HS-5 (cell line): ENCODE data around the gene YIF1A.
A peak's percentile ranks its signal among the peaks of the same experiment; 100 is the strongest.
"Not testable (repeated sequence)": the region's sequence is repeated elsewhere in the genome, so short reads cannot be mapped to it uniquely, and the experiment has no call there.

ENCODE experiments used
- DNase-seq: peaks from one replicate; pipeline ENCODE4 v3.0.0-alpha.2; 2012; ENCODE audit warnings: low read depth

YIF1A gene

DNA sequence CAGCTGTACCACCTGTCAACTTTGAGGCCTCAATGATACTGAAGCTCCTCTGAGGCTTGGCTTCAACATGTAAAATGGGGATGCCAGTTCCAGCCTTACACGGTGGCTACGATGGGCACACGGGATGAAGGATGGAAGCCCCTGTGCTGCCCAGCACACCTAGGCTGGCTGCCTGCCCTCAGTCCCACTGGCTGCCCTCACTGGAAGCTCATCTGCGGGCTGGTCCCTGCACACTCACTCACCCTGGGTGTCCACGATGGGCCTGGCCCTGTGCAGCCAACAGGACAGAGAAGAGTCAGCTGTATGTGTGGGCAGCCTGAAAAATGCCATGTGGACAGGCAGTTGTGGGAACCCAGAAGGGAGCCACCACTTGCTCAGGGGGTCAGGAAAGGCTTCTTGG is 2.2 kb downstream of the YIF1A start:
- no peak for DNase-seq

DNA sequence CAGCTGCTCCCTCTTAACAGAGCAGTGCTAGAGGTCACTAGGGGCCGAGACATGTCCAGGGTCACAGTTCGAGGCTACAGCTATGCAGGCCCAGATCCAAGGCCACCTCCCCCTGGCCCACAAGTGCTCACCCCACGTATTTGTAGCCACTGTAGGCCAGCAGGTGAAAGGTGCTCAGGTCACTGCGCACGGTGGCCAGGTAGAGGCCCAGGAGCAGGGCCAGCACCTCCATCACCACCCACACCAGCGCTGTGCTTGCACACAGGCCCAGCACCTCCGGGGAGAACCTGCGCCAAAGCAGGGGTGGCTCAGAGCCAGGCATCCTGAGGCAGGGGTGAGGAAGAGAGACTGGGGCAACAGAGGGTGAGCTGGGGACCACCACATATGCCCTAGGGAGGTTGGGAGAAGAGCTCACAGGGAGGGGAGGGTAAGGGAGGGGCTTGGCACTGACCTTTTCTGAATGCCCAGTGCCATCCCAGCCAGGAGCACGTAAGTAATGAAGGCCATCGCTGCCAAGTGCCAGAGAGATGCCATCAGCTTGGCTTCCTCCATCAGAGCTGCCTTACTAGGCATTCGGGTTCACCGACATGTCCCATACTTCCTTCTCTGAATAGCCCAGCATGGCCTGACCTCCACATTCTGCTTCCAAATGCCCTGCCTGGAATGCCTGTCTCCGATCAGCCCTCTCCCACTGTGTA is 3.5 kb downstream of the YIF1A start:
- no peak for DNase-seq

DNA sequence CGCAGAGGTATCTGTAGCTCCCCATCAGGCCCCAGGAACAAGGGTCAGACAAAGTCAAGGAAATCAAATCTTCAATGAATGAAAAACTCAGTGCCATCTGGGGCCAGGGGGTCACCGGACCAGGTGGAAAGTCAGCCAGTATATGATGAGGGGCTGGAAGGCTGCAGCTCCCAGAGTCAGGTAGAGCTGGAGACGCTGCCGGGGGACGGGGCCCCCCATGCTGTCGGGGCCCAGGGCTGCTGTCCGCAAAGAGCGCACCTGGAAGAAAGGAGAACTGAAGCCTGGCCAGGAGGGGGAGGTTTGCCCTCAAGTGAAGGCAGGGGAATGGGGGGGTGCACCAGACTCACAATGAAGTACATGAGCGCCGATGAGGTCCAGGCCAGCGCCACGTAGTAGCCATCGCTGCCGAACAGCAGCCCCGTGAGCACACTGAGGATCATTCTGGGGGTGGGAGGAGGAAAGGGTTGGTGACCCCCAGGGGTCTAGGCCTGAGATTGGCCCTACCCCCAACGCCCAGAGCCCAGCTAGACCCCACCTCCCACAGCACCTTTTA is 4.3 kb downstream of the YIF1A start:
- no peak for DNase-seq

DNA sequence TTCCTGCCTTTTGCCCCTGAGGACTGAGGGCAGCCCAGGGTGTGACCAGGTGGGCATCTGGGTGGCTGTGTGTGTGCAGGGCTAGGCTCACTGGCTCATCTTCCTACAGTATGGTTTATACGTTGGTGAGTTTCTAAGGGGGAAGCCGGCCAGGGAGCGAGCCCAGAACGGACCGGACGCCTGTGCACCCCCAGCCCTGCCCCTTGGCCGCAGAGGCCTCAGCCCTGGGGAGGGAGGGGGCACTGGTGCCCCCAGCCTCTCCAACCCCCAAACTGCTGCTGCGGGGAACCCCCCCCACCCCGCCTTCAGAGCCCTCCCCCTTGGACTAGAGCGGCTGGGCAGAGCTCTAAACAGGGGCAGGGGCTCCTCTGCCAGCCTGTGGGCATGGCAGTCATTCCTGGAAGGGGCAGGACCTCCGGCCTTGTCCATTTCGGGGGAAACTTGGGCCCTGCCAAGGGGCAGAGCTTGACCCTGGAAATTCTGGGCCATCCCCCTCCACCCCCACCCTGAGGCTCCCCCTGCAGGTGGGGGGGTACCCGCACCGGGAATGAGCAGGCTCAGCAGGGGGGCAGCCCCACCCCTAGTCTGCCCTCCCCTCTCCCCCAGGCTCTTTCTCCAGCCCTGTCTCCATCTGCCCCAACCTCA is 5.4 kb downstream of the YIF1A start:
- no peak for DNase-seq

DNA sequence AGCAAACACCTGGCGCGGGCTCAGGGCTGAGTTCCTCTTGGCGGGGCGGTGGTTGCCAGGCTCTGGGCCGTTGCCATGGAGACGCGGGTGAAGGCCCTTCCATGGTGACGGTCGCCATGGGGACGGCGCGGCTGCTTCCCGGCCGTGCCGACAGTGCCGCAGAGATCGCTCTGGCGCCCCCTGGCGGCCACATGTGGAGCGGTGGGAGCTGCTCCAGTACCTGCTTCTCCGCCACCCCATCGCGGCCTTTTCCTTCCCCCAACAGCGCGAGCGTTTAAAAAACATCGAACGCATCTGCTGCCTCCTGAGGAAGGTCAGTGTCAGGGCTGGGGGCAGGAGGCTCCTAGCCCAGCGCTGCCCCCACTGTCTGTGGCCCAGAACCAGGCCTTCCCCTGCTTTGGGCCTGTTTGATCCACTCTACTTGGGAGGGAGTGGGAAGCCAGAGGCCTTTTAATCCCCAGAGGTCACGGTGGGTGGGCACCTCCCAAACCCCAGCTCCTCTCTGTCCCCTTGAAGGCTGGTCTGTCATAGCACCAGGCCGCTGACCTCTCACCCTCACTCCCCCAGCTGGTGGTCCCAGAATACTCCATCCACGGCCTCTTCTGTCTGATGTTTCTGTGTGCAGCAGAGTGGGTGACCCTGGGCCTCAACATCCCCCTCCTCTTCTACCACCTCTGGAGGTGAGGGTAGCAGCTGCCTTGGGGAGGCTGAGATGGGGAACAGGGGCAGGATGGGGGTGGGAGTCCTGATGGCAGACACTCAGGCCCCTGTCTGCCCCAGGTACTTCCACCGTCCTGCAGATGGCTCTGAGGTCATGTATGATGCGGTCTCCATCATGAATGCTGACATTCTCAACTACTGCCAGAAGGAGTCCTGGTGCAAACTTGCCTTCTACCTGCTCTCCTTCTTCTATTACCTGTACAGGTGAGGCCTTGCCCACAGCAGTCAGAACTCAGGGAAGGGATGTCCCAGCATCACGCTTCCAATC is 6.2 kb downstream of the YIF1A start:
- peak; percentile 48 for DNase-seq

DNA sequence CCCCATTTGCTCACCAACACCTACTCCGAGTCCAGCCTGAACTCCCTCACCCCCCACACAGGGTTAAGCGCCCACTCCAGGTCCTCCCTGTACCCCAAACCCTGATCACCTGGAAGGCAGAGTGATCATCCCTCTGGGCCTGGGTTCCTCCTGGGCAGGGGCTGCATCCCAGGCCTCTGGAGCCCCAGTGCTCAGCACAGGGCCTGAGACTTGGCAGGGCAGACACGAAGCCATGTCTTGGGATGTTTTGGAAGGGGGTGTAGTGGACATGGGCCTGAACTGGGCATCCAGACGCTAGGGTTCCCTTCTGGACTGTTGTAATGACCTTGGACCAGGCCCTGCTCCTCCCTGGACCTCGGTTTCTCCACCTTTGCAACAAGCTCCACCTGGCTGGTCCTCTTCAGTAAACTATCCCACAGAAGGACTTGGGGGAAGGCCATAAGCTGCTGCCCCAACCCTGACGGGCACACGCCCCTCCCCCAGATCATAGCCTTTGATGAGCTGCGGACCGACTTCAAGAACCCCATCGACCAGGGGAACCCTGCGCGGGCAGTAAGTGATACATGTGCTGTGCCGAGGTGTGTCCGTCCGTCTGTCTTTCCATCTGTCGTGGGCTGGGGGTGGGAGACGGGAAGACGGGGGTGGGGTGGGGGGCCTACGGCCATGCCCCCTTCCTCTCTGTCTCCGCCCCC is 7.0 kb downstream of the YIF1A start:
- no peak for DNase-seq

DNA sequence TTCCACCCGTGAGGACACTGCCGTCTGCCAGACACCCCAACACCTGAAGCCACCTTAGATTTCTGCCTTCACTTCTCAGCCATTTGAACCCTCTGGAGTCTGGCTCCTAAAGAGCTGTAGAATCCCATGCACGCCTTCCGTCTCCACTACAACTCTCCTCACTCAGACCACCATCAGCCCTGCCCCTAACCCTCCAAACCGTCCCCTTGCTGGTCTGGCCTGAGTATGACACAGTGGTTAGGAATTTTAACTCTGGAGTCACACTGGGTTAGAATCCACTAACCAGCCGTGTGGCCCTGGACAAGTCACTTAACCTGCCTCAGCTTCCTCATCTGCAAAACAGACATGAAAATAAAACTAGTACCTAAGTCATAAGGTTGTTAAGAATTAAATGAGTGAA is 7.9 kb downstream of the YIF1A start:
- DNase-seq = no peak

DNA sequence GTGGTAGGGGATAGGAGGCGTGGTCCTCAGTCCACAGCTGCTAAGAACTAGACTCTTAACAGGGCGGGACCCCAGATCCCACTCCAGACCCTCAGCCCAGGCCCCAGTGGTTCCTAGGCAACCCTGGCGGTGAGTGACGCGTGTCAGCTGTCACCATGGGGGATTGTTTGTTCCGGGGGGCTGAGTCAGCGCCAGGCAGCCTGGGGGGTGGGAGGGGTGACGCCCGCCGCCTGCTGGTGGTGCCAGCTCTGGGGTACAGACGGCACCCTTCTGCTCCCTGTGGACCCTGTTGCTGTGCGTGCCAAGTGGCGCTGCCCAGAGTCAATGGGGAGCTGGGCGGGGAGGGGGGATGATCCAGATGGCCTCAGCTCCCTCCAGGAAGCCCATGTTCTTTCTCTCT is 8.5 kb downstream of the YIF1A start:
- DNase-seq = no peak

DNA sequence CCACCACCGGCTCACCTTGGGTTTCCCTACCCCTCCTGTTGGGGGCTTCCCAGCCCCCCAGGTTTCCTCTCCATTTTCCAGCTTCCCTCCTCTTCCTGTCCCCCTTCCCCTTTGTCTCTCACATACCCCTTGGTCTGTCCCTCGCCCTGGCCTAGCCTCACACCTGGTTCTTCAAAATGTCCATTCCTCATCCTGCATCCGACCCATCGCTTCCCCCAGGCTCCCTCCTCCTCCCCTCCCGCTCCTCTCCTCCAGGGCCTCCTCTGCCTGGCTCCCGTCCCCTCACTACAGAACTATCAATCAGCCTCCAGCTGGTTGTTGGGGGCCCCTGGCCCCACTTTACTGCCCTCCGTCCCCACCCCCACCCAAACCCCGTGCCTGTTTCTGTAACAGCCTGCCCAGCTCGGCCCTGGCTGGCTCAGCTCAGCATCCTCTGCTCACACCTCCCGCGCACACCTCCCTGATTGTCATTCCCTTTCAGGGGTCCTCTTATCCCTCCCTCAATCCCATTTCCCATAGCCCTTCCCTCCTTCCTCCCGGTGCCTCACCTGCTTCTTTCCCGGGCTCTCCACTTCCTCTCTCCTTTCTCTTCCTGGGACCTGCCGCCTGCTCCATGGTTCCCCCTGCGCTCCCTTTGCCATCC is 9.7 kb downstream of the YIF1A start:
- DNase-seq = no peak

DNA sequence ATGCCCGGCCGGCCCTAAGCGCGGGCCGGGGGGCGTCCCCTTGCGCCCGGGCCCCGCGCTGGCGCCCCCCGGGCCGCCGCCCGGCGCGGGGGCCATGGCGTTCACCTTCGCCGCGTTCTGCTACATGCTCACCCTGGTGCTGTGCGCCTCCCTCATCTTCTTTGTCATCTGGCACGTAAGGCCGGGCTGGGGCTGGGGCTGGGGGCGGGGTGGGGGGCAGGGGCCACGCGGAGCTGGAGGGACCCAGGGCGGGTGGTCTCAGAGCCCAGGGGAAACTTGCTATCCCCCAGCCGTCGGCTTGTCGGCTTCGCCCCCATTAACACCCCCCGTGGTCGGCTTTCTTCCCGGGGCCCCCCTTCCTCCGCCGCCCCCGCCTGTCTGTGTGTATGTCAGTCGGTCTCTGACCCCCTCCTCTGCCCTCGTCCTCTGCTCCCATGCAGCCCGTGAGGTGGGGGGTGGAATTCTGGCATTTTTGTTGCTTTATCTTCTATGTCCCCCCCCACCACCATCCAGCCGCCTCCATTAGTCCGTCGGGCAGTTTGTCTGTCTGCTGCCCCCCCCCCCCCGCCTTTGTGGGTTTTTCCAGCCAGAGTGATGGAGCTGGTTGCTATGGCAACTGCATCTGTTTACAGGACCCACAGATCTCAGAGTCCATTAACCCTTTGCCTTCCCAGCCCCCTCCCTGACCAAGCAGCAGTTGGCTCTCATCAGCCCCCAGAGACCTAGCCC is 10.4 kb downstream of the YIF1A start:
- DNase-seq = no peak

DNA sequence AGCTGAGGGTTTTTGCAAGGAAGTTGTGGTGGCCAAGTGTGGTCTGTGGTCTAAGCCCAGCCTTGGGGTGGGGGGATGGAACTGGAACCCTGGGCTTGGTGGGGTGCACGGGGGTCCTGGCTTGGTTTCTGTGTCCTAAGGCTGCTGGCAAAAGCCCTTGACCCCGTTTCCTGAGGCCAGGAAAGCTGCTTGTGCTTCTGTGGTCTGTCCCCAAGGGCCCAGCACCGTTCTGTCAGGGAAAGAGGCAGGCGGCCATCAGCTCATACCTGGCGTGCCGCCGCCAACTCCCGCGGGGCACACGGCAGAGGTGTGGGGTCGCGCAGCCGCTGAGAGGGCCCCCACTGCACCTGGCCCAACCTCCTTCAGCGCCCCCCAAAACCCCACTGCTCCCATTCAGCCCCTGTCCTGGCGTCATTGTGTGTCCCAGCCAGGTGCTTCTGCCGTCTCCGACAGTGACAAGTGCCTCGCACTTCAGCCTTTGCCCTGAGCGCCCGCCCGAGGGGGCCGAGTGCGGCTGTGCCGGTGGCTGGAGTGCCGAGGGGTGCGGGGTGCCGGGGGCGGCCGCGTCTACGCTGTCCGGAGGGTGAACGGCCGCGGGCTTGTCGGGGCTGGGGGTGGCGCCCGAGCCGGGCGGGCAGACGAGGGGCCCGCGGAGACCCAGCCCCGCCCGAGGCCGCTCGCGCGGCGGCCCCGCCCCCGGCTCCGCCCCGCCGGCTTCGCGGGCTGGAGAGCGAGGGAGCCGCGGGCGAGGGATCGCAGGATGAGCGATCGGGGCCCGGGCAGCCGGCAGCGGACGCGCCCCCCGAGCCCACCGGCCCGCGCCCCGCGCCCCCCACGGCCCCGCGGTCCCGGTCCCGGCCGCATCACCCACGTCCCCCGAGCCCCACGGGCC is 11.2 kb downstream of the YIF1A start, which contains the start of gene CNIH2:
TSS of gene CNIH2 (plus strand) at position 705 of the 892 bp plus-strand sequence. CDS start 282 bp downstream, outside the sequence.
- no peak for DNase-seq

DNA sequence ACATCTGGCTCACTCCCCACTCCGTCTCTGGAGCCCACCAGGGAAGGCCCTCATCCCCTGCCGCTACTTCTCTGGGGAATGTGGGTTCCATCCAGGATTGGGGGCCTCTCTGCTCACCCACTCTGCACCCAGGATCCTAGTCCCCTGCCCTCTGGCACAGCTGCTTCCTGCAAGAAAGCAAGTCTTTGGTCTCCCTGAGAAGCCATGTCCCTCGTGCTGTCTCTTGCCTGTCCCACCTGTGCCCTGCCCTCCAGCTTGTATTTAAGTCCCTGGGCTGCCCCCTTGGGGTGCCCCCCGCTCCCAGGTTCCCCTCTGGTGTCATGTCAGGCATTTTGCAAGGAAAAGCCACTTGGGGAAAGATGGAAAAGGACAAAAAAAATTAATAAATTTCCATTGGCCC is 11.9 kb downstream of the YIF1A start:
- not testable (repeated sequence) for DNase-seq

DNA sequence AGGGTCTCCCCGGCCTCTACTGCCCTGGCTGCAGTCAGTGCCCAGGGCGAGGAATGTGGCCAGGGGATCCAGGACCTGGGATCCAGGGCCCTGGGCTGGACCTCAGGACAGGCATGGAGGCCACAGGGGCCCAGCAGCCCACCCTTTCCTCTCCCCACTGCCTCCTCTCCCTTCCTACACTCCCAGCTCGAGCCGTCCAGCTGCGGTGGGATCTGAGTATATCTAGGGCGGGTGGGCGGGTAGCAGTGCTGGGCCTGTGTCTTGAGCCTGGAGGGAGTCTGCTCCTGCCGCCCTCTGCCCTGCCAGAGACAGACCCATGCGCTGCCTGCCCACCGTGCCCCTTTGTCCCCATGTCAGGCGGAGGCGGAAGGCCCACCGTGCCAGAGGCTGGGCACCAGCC is 12.3 kb downstream of the YIF1A start:
- not testable (repeated sequence) for DNase-seq

DNA sequence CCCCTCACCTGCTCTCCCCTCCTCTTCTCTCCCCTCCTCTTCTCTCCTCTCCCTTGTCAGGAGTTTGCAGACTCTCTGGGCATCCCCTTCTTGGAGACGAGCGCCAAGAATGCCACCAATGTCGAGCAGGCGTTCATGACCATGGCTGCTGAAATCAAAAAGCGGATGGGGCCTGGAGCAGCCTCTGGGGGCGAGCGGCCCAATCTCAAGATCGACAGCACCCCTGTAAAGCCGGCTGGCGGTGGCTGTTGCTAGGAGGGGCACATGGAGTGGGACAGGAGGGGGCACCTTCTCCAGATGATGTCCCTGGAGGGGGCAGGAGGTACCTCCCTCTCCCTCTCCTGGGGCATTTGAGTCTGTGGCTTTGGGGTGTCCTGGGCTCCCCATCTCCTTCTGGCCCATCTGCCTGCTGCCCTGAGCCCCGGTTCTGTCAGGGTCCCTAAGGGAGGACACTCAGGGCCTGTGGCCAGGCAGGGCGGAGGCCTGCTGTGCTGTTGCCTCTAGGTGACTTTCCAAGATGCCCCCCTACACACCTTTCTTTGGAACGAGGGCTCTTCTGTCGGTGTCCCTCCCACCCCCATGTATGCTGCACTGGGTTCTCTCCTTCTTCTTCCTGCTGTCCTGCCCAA is 12.8 kb downstream of the YIF1A start:
- DNase-seq = no peak

DNA sequence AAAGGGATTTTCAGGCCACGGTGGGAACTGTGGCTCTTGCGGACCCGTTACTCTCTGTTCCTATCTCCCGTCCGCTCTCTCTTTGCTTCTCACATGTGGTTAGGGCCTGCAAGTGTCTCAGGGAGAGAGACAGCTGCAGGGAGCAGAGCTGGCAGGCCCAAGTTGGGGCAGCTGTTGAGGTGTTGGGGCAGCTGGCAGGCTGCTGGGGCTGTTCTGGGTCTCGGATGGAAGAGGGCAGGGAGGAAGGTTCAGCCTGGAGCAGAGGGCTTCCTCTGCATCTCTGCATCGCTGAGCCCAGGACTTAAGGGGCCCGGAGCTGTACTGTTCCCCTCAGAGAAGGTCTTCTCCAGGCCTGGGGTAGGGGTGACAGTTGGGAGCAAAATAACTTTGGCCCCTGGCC is 13.5 kb downstream of the YIF1A start:
- DNase-seq = no peak

DNA sequence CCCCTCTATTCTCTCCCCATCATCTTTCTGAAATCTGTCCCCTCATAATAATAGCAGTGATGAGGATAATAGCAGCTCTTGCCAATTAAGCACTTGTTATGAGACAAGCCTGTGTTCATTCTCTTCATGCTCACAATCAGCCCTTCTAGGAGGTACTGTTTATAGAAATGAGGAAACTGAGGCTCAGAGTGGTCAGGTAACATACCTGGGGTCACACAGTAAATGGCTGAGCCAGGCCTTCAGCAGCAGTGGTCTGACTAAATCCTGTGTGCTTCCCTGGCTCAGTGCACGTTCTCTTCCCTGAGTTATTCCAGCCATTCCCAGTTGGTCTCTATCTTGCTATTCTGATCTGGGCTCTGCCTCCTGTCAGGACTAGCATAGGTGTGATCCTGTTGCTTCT is 14.7 kb downstream of the YIF1A start:
- DNase-seq = no peak

DNA sequence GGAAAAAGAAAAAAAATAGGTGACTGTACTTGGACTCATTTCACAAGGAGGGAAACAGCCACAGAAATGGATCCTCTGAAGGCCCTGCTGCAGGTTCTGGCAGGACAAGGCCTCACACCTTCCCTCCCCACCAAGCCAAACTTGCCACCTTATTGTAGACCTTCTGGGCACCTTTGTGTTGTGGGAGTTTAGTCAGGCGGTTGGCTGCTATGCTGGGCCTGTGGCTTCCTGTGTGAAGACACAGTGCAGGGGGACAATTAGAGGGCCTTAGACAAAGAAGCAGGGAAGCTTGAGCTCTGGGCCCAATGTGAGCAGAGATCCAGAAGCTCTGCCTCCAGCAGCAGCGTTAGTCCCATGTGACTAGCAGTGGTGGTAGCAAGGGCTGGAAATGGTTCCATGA is 16.3 kb downstream of the YIF1A start:
- DNase-seq = no peak

DNA sequence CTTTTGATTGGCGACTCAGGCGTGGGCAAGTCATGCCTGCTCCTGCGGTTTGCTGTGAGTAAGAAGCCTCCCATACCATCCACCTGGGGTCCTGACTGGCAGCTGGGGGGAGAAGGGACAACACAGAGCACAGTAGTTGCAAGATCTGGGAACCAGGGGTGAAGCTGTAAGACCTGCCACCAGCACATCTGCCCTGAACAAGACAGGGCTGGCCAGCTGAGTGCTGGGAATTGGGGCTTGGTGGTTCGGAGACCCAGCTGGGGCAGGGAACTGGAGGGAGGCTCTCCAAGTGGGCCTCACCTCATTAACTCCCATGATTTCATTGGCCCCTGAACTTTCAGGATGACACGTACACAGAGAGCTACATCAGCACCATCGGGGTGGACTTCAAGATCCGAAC is 17.1 kb downstream of the YIF1A start:
- no peak for DNase-seq
